NCI-H2107 (cell line): ENCODE measurements around the gene NOX5.

Experiments used
- DNase-seq: peaks from one replicate; lab custom pipeline; 2025; lab: John Stamatoyannopoulos, UW

NOX5 gene

GRCh38 chr15:69018951-69019350 lies 4.5 kb downstream of the NOX5 start:
- no peak for DNase-seq

- no peak for DNase-seq
Observed at GRCh38 chr15:69021895-69022294, 7.4 kb downstream of the NOX5 start.

GRCh38 chr15:69025320-69025719 lies 10.8 kb downstream of the NOX5 start:
- DNase-seq, result no peak

GRCh38 chr15:69026355-69026754 lies 11.9 kb downstream of the NOX5 start:
- no peak for DNase-seq

- DNase-seq, result no peak
Observed at GRCh38 chr15:69027976-69028518, 13.6 kb downstream of the NOX5 start.

GRCh38 chr15:69031013-69032001 lies 16.8 kb downstream of the NOX5 start:
- DNase-seq, result no peak

- no peak for DNase-seq
Observed at GRCh38 chr15:69032031-69032430, 17.5 kb downstream of the NOX5 start.

GRCh38 chr15:69032703-69033373 lies 18.3 kb downstream of the NOX5 start:
- DNase-seq, result no peak

GRCh38 chr15:69034352-69034751 lies 19.9 kb downstream of the NOX5 start:
- no peak for DNase-seq

- no peak for DNase-seq
Observed at GRCh38 chr15:69035205-69035917, 20.9 kb downstream of the NOX5 start.

- DNase-seq, result no peak
Observed at GRCh38 chr15:69035918-69036258, 21.4 kb downstream of the NOX5 start.

GRCh38 chr15:69036826-69037225 lies 22.3 kb downstream of the NOX5 start:
- no peak for DNase-seq

GRCh38 chr15:69037482-69037881 lies 23.0 kb downstream of the NOX5 start:
- no peak for DNase-seq

GRCh38 chr15:69037977-69038376 lies 23.5 kb downstream of the NOX5 start:
- no peak for DNase-seq

GRCh38 chr15:69038508-69038907 lies 24.0 kb downstream of the NOX5 start:
- no peak for DNase-seq

GRCh38 chr15:69039516-69040225 lies 25.2 kb downstream of the NOX5 start:
- DNase-seq, result no peak

GRCh38 chr15:69042531-69042930 lies 28.0 kb downstream of the NOX5 start:
- no peak for DNase-seq

- no peak for DNase-seq
Observed at GRCh38 chr15:69045802-69046201, 31.3 kb downstream of the NOX5 start.

- DNase-seq, result no peak
Observed at GRCh38 chr15:69046781-69047180, 32.3 kb downstream of the NOX5 start.

GRCh38 chr15:69049976-69050375 lies 35.5 kb downstream of the NOX5 start:
- no peak for DNase-seq

GRCh38 chr15:69055251-69055650 lies 40.8 kb downstream of the NOX5 start:
- DNase-seq, result no peak

GRCh38 chr15:69056365-69056764 lies 41.9 kb downstream of the NOX5 start:
- DNase-seq, result no peak
